ENCODE measurements around the gene ZNF629. TPM values are rescaled to one million over a fixed set of nuclear protein-coding genes. Genes with fewer than 3 reads are reported as not detected.

ZNF629 gene
- total and polyA plus RNA-seq, 2 donors (not counting 1 experiment from before 2014, with no cell fraction given) = 5.8 to 7.3 TPM

DNA sequence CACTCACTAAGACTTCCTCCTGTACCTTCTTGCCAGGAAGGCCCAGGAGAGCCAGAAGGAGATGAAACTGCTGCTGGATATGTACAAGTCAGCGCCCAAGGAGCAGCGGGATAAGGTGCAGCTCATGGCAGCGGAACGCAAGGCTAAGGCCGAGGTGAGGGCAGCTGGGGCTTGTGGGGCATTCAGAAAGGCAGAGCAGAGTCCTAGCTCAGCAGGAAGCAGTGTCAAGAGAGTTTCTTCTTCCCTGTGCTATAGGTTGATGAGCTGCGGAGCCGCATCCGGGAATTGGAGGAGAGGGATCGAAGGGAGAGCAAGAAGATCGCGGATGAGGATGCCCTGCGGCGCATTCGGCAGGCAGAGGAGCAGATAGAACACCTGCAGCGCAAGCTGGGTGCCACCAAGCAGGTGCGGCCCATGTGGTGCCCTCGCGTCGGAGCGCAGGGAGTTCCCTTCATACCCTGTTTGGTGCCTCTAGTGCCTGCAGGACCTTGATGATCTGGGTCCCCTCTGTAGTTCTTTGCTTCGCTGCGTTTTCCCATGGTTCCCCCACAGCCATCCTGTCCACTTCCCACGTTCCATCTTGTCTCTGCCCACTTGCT lies 18.3 kb downstream of the ZNF629 start:
- no peak overlapping the region for H3K4me3 ChIP-seq (replicated peaks in 1 of 4; ENCODE audit: control extremely low read depth in 1 of 4, insufficient read depth in 1 of 4, low read depth in 3 of 4, low read length in 4 of 4)
- H3K27ac ChIP-seq (ENCODE audit: insufficient read depth, low read length) = no peak overlapping the region
- H3K9me3 ChIP-seq (ENCODE audit: control insufficient read depth, insufficient read depth, low read depth, low read length) = no peaks in the 10 kb centered on the region
- peaks cover 58% of the 10 kb centered on the region for H3K36me3 ChIP-seq (ENCODE audit: control insufficient read depth, insufficient read depth, low read length)
- TF ChIP-seq EZH2 (IDR thresholded peaks at IDR 0.05; ENCODE audit: low read length, missing control alignments) = no peak
- TF ChIP-seq, protein P1, sequence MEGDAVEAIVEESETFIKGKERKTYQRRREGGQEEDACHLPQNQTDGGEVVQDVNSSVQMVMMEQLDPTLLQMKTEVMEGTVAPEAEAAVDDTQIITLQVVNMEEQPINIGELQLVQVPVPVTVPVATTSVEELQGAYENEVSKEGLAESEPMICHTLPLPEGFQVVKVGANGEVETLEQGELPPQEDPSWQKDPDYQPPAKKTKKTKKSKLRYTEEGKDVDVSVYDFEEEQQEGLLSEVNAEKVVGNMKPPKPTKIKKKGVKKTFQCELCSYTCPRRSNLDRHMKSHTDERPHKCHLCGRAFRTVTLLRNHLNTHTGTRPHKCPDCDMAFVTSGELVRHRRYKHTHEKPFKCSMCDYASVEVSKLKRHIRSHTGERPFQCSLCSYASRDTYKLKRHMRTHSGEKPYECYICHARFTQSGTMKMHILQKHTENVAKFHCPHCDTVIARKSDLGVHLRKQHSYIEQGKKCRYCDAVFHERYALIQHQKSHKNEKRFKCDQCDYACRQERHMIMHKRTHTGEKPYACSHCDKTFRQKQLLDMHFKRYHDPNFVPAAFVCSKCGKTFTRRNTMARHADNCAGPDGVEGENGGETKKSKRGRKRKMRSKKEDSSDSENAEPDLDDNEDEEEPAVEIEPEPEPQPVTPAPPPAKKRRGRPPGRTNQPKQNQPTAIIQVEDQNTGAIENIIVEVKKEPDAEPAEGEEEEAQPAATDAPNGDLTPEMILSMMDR (conservative IDR thresholded peaks at IDR 0.05 in 1 of 2, IDR thresholded peaks at IDR 0.05 in 1 of 2; ENCODE audit: low read depth in 1 of 2, low read length in 2 of 2) = no peak
- H3K27me3 ChIP-seq (ENCODE audit: control insufficient read depth, insufficient read depth, low read length) = no peaks in the 10 kb centered on the region
- H3K9ac ChIP-seq (ENCODE audit: insufficient read depth, low read length) = no peak overlapping the region
- H2AFZ ChIP-seq (ENCODE audit: low read length) = no peak overlapping the region
- no peaks in the 10 kb centered on the region for H4K20me1 ChIP-seq (ENCODE audit: control insufficient read depth, extremely low read depth, insufficient read depth, low read length)
- no peak for DNase-seq (ENCODE audit: low read depth in 2 of 2)
- no peaks in the 10 kb centered on the region for H3K4me1 ChIP-seq (ENCODE audit: control insufficient read depth, extremely low read depth, insufficient read depth, low read length)
- H3K4me2 ChIP-seq (ENCODE audit: extremely low read depth, insufficient read depth, low read length) = no peak overlapping the region
- peaks cover 11% of the 10 kb centered on the region for H3K79me2 ChIP-seq (ENCODE audit: control insufficient read depth, insufficient read depth, low read length)

DNA sequence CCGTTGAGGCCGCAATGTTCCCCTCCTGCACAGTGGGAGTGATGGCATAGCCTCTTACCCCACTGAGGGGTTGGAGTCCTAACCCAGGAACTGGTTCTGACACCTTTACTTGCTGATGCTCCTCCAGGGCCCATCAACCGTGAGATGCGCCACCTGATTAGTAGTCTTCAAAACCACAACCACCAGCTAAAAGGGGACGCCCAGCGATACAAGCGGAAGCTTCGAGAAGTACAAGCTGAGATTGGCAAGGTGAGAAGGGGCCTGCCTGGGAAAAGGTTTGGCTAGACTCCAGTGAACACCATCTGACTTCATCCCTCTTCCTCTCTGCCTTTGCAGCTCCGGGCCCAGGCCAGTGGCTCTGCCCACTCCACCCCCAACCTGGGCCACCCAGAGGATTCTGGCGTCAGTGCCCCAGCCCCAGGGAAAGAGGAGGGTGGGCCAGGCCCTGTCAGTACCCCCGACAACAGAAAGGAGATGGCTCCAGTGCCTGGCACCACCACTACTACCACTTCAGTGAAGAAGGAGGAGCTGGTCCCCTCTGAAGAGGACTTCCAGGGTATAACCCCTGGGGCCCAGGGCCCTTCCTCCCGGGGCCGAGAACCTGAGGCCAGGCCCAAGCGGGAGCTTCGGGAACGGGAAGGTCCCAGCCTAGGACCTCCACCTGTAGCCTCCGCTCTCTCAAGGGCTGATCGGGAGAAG lies 19.1 kb downstream of the ZNF629 start:
- H3K79me2 ChIP-seq (ENCODE audit: control insufficient read depth, insufficient read depth, low read length) = peaks cover 19% of the 10 kb centered on the region
- H3K4me3 ChIP-seq (replicated peaks in 1 of 4; ENCODE audit: control extremely low read depth in 1 of 4, insufficient read depth in 1 of 4, low read depth in 3 of 4, low read length in 4 of 4) = no peak overlapping the region
- H3K9me3 ChIP-seq (ENCODE audit: control insufficient read depth, insufficient read depth, low read depth, low read length) = no peaks in the 10 kb centered on the region
- no peak for DNase-seq (ENCODE audit: low read depth in 2 of 2)
- H3K9ac ChIP-seq (ENCODE audit: insufficient read depth, low read length) = no peak overlapping the region
- no peaks in the 10 kb centered on the region for H4K20me1 ChIP-seq (ENCODE audit: control insufficient read depth, extremely low read depth, insufficient read depth, low read length)
- no peak overlapping the region for H3K27ac ChIP-seq (ENCODE audit: insufficient read depth, low read length)
- no peak overlapping the region for H3K4me2 ChIP-seq (ENCODE audit: extremely low read depth, insufficient read depth, low read length)
- H2AFZ ChIP-seq (ENCODE audit: low read length) = no peak overlapping the region
- H3K4me1 ChIP-seq (ENCODE audit: control insufficient read depth, extremely low read depth, insufficient read depth, low read length) = peaks cover 6% of the 10 kb centered on the region
- H3K27me3 ChIP-seq (ENCODE audit: control insufficient read depth, insufficient read depth, low read length) = no peaks in the 10 kb centered on the region
- TF ChIP-seq EZH2 (IDR thresholded peaks at IDR 0.05; ENCODE audit: low read length, missing control alignments) = no peak
- H3K36me3 ChIP-seq (ENCODE audit: control insufficient read depth, insufficient read depth, low read length) = peaks cover 56% of the 10 kb centered on the region

DNA sequence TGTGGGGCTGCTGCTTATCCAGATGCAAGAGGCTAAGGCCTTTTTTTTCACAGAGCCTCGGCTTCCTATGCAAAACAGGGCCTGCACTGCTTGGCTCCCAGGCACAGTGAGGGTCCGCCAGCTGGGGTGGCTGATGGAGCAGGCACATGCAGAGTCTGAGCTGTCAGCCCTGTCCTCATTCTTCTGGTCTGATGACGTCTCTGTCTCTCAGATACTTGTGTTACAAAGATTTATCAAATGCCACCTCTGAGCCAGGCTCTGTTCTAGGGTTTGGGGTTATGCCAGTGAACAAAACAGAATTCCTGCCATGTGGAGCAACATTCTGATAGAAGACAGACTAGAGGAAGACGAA lies 20.1 kb downstream of the ZNF629 start:
- no peak overlapping the region for H3K4me2 ChIP-seq (ENCODE audit: extremely low read depth, insufficient read depth, low read length)
- no peaks in the 10 kb centered on the region for H4K20me1 ChIP-seq (ENCODE audit: control insufficient read depth, extremely low read depth, insufficient read depth, low read length)
- H3K4me3 ChIP-seq (replicated peaks in 1 of 4; ENCODE audit: control extremely low read depth in 1 of 4, insufficient read depth in 1 of 4, low read depth in 3 of 4, low read length in 4 of 4) = no peak overlapping the region
- H3K9me3 ChIP-seq (ENCODE audit: control insufficient read depth, insufficient read depth, low read depth, low read length) = no peaks in the 10 kb centered on the region
- no peak for TF ChIP-seq EZH2 (IDR thresholded peaks at IDR 0.05; ENCODE audit: low read length, missing control alignments)
- TF ChIP-seq, protein P1 (conservative IDR thresholded peaks at IDR 0.05 in 1 of 2, IDR thresholded peaks at IDR 0.05 in 1 of 2; ENCODE audit: low read depth in 1 of 2, low read length in 2 of 2) = no peak
- H3K36me3 ChIP-seq (ENCODE audit: control insufficient read depth, insufficient read depth, low read length) = peaks cover 48% of the 10 kb centered on the region
- no peak overlapping the region for H3K9ac ChIP-seq (ENCODE audit: insufficient read depth, low read length)
- no peak overlapping the region for H2AFZ ChIP-seq (ENCODE audit: low read length)
- no peak overlapping the region for H3K27ac ChIP-seq (ENCODE audit: insufficient read depth, low read length)
- H3K4me1 ChIP-seq (ENCODE audit: control insufficient read depth, extremely low read depth, insufficient read depth, low read length) = peaks cover 6% of the 10 kb centered on the region
- H3K27me3 ChIP-seq (ENCODE audit: control insufficient read depth, insufficient read depth, low read length) = no peaks in the 10 kb centered on the region
- no peak for DNase-seq (ENCODE audit: low read depth in 2 of 2)
- peaks cover 26% of the 10 kb centered on the region for H3K79me2 ChIP-seq (ENCODE audit: control insufficient read depth, insufficient read depth, low read length)
